ENCODE results near the gene SULT2B1.

- TF ChIP-seq CTCF (IDR thresholded peaks at IDR 0.05) (no peak), EZH2phosphoT487 (IDR thresholded peaks at IDR 0.05) (no peak)
Measured at GRCh38 chr19:48530066-48530720, 21.8 kb upstream of the SULT2B1 start.
